Retinal pigment epithelial cell (primary cell): Measurements from ENCODE around the gene CEP164.

Experiments
- DNase-seq: peaks from one replicate; pipeline ENCODE4 v3.0.0-alpha.2; 2010; ENCODE audit warnings: low read depth
- H3K4me3 ChIP-seq: 2 replicates; pipeline ENCODE4 v1.5.1; 2011; ENCODE audit warnings: mild to moderate bottlenecking, low read length, control low read depth, moderate library complexity
- CTCF ChIP-seq: conservative IDR thresholded peaks from 2 replicates; pipeline ENCODE4 v1.5.1; 2011; ENCODE audit warnings: low read depth, low read length, control low read depth, inconsistent platforms

Gene CEP164

GRCh38 chr11:117298195-117298594, 29.5 kb upstream of the CEP164 start:
- H3K4me3 ChIP-seq = no peak overlapping the region
- TF ChIP-seq CTCF = no peak
- DNase-seq = no peak

GRCh38 chr11:117299351-117300282, 28.0 kb upstream of the CEP164 start:
- TF ChIP-seq CTCF = no peak
- no peak overlapping the region for H3K4me3 ChIP-seq
- DNase-seq = no peak

- H3K4me3 ChIP-seq = no peak overlapping the region
- no peak for TF ChIP-seq CTCF
- DNase-seq = no peak
Measured at GRCh38 chr11:117300283-117300663, 27.4 kb upstream of the CEP164 start.

GRCh38 chr11:117300773-117301172, 26.9 kb upstream of the CEP164 start:
- no peak for TF ChIP-seq CTCF
- DNase-seq = no peak
- no peak overlapping the region for H3K4me3 ChIP-seq

- TF ChIP-seq CTCF = no peak
- H3K4me3 ChIP-seq = no peak overlapping the region
- DNase-seq = no peak
Measured at GRCh38 chr11:117302228-117302627, 25.4 kb upstream of the CEP164 start.

- TF ChIP-seq CTCF = no peak
- no peak overlapping the region for H3K4me3 ChIP-seq
- DNase-seq = no peak
Measured at GRCh38 chr11:117303101-117303500, 24.6 kb upstream of the CEP164 start.
